ENCODE data around the gene CRYGD. TPM values are rescaled to one million over a fixed set of nuclear protein-coding genes. Genes with fewer than 3 reads are reported as not detected.

The CRYGD gene
- total and polyA plus RNA-seq, 2 of the 13 experiments (the other 11 are each of a cell fraction or from before 2014, with no cell fraction given), result not detected

- TF ChIP-seq, protein P1, sequence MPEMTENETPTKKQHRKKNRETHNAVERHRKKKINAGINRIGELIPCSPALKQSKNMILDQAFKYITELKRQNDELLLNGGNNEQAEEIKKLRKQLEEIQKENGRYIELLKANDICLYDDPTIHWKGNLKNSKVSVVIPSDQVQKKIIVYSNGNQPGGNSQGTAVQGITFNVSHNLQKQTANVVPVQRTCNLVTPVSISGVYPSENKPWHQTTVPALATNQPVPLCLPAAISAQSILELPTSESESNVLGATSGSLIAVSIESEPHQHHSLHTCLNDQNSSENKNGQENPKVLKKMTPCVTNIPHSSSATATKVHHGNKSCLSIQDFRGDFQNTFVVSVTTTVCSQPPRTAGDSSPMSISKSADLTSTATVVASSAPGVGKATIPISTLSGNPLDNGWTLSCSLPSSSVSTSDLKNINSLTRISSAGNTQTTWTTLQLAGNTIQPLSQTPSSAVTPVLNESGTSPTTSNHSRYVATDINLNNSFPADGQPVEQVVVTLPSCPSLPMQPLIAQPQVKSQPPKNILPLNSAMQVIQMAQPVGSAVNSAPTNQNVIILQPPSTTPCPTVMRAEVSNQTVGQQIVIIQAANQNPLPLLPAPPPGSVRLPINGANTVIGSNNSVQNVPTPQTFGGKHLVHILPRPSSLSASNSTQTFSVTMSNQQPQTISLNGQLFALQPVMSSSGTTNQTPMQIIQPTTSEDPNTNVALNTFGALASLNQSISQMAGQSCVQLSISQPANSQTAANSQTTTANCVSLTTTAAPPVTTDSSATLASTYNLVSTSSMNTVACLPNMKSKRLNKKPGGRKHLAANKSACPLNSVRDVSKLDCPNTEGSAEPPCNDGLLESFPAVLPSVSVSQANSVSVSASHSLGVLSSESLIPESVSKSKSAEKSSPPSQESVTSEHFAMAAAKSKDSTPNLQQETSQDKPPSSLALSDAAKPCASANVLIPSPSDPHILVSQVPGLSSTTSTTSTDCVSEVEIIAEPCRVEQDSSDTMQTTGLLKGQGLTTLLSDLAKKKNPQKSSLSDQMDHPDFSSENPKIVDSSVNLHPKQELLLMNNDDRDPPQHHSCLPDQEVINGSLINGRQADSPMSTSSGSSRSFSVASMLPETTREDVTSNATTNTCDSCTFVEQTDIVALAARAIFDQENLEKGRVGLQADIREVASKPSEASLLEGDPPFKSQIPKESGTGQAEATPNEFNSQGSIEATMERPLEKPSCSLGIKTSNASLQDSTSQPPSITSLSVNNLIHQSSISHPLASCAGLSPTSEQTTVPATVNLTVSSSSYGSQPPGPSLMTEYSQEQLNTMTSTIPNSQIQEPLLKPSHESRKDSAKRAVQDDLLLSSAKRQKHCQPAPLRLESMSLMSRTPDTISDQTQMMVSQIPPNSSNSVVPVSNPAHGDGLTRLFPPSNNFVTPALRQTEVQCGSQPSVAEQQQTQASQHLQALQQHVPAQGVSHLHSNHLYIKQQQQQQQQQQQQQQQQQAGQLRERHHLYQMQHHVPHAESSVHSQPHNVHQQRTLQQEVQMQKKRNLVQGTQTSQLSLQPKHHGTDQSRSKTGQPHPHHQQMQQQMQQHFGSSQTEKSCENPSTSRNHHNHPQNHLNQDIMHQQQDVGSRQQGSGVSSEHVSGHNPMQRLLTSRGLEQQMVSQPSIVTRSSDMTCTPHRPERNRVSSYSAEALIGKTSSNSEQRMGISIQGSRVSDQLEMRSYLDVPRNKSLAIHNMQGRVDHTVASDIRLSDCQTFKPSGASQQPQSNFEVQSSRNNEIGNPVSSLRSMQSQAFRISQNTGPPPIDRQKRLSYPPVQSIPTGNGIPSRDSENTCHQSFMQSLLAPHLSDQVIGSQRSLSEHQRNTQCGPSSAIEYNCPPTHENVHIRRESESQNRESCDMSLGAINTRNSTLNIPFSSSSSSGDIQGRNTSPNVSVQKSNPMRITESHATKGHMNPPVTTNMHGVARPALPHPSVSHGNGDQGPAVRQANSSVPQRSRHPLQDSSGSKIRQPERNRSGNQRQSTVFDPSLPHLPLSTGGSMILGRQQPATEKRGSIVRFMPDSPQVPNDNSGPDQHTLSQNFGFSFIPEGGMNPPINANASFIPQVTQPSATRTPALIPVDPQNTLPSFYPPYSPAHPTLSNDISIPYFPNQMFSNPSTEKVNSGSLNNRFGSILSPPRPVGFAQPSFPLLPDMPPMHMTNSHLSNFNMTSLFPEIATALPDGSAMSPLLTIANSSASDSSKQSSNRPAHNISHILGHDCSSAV (CRISPR knock-in tag; IDR thresholded peaks at IDR 0.05; ENCODE audit: borderline replicate concordance), result no peak
- TF ChIP-seq HBP1 (CRISPR knock-in tag; IDR thresholded peaks at IDR 0.05; ENCODE audit: low read depth) (no peak), TARDBP (CRISPR knock-in tag; IDR thresholded peaks at IDR 0.05) (peak; percentile 30; the same call in 1 of the 2 replicates), GATAD1 (CRISPR knock-in tag; IDR thresholded peaks at IDR 0.05) (0 out of 2 replicates have a peak, but pooled peaks have one; percentile 13), MTF2 (CRISPR knock-in tag; IDR thresholded peaks at IDR 0.05; ENCODE audit: borderline replicate concordance) (0 out of 2 replicates have a peak, but pooled peaks have one; percentile 47), PITX1 (CRISPR knock-in tag; IDR thresholded peaks at IDR 0.05) (no peak), KLF11 (CRISPR knock-in tag; IDR thresholded peaks at IDR 0.05) (no peak), SALL2 (CRISPR knock-in tag; IDR thresholded peaks at IDR 0.05) (0 out of 2 replicates have a peak, but pooled peaks have one; percentile 57), ZNF550 (CRISPR knock-in tag; IDR thresholded peaks at IDR 0.05; ENCODE audit: borderline replicate concordance) (no peak), SP4 (CRISPR knock-in tag; IDR thresholded peaks at IDR 0.05) (0 out of 2 replicates have a peak, but pooled peaks have one; percentile 21), AKAP8 (CRISPR knock-in tag; IDR thresholded peaks at IDR 0.05) (no peak), ZNF432 (CRISPR knock-in tag; IDR thresholded peaks at IDR 0.05; ENCODE audit: borderline replicate concordance) (no peak), FOXO1 (CRISPR knock-in tag; IDR thresholded peaks at IDR 0.05) (peak; percentile 91)
- TF ChIP-seq, protein P2, sequence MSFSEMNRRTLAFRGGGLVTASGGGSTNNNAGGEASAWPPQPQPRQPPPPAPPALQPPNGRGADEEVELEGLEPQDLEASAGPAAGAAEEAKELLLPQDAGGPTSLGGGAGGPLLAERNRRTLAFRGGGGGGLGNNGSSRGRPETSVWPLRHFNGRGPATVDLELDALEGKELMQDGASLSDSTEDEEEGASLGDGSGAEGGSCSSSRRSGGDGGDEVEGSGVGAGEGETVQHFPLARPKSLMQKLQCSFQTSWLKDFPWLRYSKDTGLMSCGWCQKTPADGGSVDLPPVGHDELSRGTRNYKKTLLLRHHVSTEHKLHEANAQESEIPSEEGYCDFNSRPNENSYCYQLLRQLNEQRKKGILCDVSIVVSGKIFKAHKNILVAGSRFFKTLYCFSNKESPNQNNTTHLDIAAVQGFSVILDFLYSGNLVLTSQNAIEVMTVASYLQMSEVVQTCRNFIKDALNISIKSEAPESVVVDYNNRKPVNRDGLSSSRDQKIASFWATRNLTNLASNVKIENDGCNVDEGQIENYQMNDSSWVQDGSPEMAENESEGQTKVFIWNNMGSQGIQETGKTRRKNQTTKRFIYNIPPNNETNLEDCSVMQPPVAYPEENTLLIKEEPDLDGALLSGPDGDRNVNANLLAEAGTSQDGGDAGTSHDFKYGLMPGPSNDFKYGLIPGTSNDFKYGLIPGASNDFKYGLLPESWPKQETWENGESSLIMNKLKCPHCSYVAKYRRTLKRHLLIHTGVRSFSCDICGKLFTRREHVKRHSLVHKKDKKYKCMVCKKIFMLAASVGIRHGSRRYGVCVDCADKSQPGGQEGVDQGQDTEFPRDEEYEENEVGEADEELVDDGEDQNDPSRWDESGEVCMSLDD (CRISPR knock-in tag; IDR thresholded peaks at IDR 0.05; ENCODE audit: borderline replicate concordance), result no peak
- TF ChIP-seq, protein P3, sequence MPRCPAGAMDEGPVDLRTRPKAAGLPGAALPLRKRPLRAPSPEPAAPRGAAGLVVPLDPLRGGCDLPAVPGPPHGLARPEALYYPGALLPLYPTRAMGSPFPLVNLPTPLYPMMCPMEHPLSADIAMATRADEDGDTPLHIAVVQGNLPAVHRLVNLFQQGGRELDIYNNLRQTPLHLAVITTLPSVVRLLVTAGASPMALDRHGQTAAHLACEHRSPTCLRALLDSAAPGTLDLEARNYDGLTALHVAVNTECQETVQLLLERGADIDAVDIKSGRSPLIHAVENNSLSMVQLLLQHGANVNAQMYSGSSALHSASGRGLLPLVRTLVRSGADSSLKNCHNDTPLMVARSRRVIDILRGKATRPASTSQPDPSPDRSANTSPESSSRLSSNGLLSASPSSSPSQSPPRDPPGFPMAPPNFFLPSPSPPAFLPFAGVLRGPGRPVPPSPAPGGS (CRISPR knock-in tag; IDR thresholded peaks at IDR 0.05), result no peak
These were observed 18.8 kb upstream of the CRYGD start (continued) for GRCh38 chr2:208142925-208143799.

Data from HepG2 (cell line).